DND-41 (cell line): Measurements from ENCODE around the gene ZFYVE28.

Experiments
- CTCF ChIP-seq: IDR thresholded peaks from 2 replicates; pipeline ENCODE4 v1.5.1; 2012; ENCODE audit warnings: borderline replicate concordance, low read length, moderate library complexity, mild to moderate bottlenecking; ENCODE audit not compliant: poor library complexity, severe bottlenecking; ENCODE audit errors: extremely low read depth
- EZH2 ChIP-seq: IDR thresholded peaks from 3 replicates; pipeline ENCODE4 v1.6.1; 2012; ENCODE audit warnings: borderline replicate concordance, low read depth, mild to moderate bottlenecking, moderate library complexity, low read length, inconsistent platforms; ENCODE audit not compliant: severe bottlenecking

- TF ChIP-seq CTCF, result no peak
- no peak for TF ChIP-seq EZH2
Observed at GRCh38 chr4:2360396-2360730, 58.1 kb downstream of the ZFYVE28 start.
